PC-3 (cell line): ENCODE results near the gene SLC35F2. TPM values are rescaled to one million over a fixed set of nuclear protein-coding genes. Genes with fewer than 3 reads are reported as not detected.
"Not testable (repeated sequence)": the region's sequence is repeated elsewhere in the genome, so short reads cannot be mapped to it uniquely, and the experiment has no call there.

Experiments
- ATAC-seq: fragments of 200-7000 bp; cut with Tn5 transposase; 2 replicates; pipeline ENCODE4 v1.9.1; 2020; ENCODE audit warnings: mild to moderate bottlenecking, moderate library complexity
- BruUV-seq: library from RNA; stranded (reverse); fragments of 400-500 nt; replicated peaks from 2 replicates; lab custom pipeline; 2021; lab: Mats Ljungman, UMichigan
- CTCF ChIA-PET: fragments of 300-600 bp; sonication (Branson Sonifier 250); formaldehyde crosslinking; loops from one replicate; lab custom pipeline; 2022; ENCODE audit warnings: antibody characterized with exemption; lab: Charles Lee
- POLR2A ChIA-PET: fragments of 300-600 bp; sonication (Branson Sonifier 250); formaldehyde crosslinking; loops from one replicate; lab custom pipeline; 2022; ENCODE audit warnings: antibody characterized with exemption; ENCODE audit not compliant: unreplicated experiment; lab: Charles Lee
- DNase-seq: peaks from one replicate; pipeline ENCODE4 v3.0.0-alpha.2; 2015
- H2AFZ ChIP-seq: fragments of 300-600 bp; sonication (generic); 2 replicates; pipeline ENCODE4 v1.6.0; 2016; ENCODE audit warnings: antibody characterized with exemption, low read length
- H3F3A ChIP-seq: fragments of 300-600 bp; sonication (generic); one replicate; pipeline ENCODE4 v1.6.0; 2017; ENCODE audit warnings: antibody characterized with exemption, low read length, control low read depth, mild to moderate bottlenecking; ENCODE audit not compliant: unreplicated experiment
- H3K27ac ChIP-seq: fragments of 300-600 bp; sonication (generic); 2 replicates; pipeline ENCODE4 v1.5.1; 2016; ENCODE audit warnings: mild to moderate bottlenecking, low read length
- H3K27me3 ChIP-seq: fragments of 300-600 bp; sonication (generic); 2 replicates; pipeline ENCODE4 v1.6.1; 2016; ENCODE audit warnings: low read length, mixed read lengths
- H3K36me3 ChIP-seq: fragments of 300-600 bp; sonication (generic); 2 replicates; pipeline ENCODE4 v1.6.1; 2016; ENCODE audit warnings: low read depth, mixed run types, low read length, mixed read lengths
- H3K4me1 ChIP-seq: fragments of 300-600 bp; sonication (generic); 2 replicates; pipeline ENCODE4 v1.5.1; 2016; ENCODE audit warnings: low read length; ENCODE audit not compliant: insufficient read depth
- H3K4me2 ChIP-seq: fragments of 300-600 bp; sonication (generic); 2 replicates; pipeline ENCODE4 v1.6.0; 2016; ENCODE audit warnings: low read length
- H3K4me3 ChIP-seq: fragments of 300-600 bp; sonication (generic); 2 replicates; pipeline ENCODE4 v1.5.1; 2016; ENCODE audit warnings: mild to moderate bottlenecking, low read length, mixed read lengths
- H3K79me2 ChIP-seq: fragments of 300-600 bp; sonication (generic); 2 replicates; pipeline ENCODE4 v1.6.1; 2017; ENCODE audit warnings: low read length, mixed read lengths
- H3K9ac ChIP-seq: fragments of 300-600 bp; sonication (generic); 2 replicates; pipeline ENCODE4 v1.6.0; 2016; ENCODE audit warnings: mild to moderate bottlenecking, low read length
- H3K9me2 ChIP-seq: fragments of 300-600 bp; sonication (generic); replicated peaks from 2 replicates; pipeline ENCODE4 v1.6.1; 2016; ENCODE audit warnings: mixed run types, low read length, mixed read lengths
- H3K9me3 ChIP-seq: fragments of 300-600 bp; sonication (generic); 2 replicates; pipeline ENCODE4 v1.6.1; 2016; ENCODE audit warnings: low read length, mixed read lengths
- H4K20me1 ChIP-seq: fragments of 300-600 bp; sonication (generic); 2 replicates; pipeline ENCODE4 v1.6.1; 2016; ENCODE audit warnings: low read length, mixed read lengths
- EZH2 ChIP-seq: fragments of 300-600 bp; sonication (generic); IDR thresholded peaks from one replicate; pipeline ENCODE4 v1.6.1; 2017; ENCODE audit warnings: antibody characterized with exemption, mild to moderate bottlenecking, low read length; ENCODE audit not compliant: unreplicated experiment
- EZH2phosphoT487 ChIP-seq: fragments of 300-600 bp; sonication (generic); IDR thresholded peaks from 2 replicates; pipeline ENCODE4 v1.6.1; 2018; ENCODE audit warnings: mild to moderate bottlenecking, antibody characterized with exemption, low read length, borderline replicate concordance
- intact Hi-C: fragments of 100-400 bp; cut with micrococcal nuclease; formaldehyde crosslinking; loops from 2 replicates; pipeline ENCODE4 v1.9.0; 2023
- total RNA-seq: library from RNA; depleted of rRNA; stranded (reverse); fragments of >200 nt; gene quantifications from 2 replicates; pipeline ENCODE4 v1.2.3, GENCODE V29; 2014
- TF ChIP-seq, protein P1 (sequence below): fragments of 300-600 bp; sonication (generic); conservative IDR thresholded peaks from 2 replicates; pipeline ENCODE4 v1.5.1; 2017; ENCODE audit warnings: antibody characterized with exemption, low read depth, mild to moderate bottlenecking, low read length

SLC35F2 gene
- total RNA-seq, 1 experiment from 2014 or later, result 210 TPM

DNA sequence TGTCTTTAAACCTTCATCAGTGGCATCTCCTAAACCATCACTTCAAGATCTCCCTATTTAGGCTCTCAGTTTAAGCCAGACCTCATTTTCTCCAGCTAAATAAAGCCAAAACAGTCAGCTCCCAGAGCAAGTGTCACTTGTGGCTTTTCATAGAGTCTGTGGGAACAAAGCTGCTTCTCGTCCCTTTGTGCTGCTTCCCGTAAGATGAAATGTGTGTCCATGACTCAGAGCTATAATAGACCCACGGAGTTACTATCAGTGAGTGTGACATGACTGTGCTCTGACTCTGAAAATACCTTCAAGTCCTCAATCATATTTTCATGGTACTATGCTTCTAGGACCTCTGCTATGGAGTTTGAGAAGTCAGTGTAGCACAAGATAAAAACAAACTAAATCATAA is 89.4 kb downstream of the SLC35F2 start:
- Histone ChIP-seq H3K9me2 (no peaks in the 10 kb centered on the region), H3K27me3 (peaks cover 17% of the 10 kb centered on the region), H3K9me3 (no peaks in the 10 kb centered on the region), H3K27ac (no peak overlapping the region), H3K4me1 (peaks cover 15% of the 10 kb centered on the region), H3F3A (no peaks in the 10 kb centered on the region), H3K9ac (no peak overlapping the region), H3K36me3 (no peaks in the 10 kb centered on the region), H3K4me2 (peak overlapping the region; percentile 2; the same call in 1 of the 2 replicates), H3K4me3 (no peak overlapping the region), H2AFZ (no peak overlapping the region), H4K20me1 (no peaks in the 10 kb centered on the region), H3K79me2 (no peaks in the 10 kb centered on the region)
- intact Hi-C loops, result no loop called here
- DNase-seq (peak; percentile 91), ATAC-seq (peak; percentile 82)
- POLR2A ChIA-PET, result no interaction called here
- no peak for TF ChIP-seq EZH2
- no peak for TF ChIP-seq EZH2phosphoT487
- TF ChIP-seq, protein P1, sequence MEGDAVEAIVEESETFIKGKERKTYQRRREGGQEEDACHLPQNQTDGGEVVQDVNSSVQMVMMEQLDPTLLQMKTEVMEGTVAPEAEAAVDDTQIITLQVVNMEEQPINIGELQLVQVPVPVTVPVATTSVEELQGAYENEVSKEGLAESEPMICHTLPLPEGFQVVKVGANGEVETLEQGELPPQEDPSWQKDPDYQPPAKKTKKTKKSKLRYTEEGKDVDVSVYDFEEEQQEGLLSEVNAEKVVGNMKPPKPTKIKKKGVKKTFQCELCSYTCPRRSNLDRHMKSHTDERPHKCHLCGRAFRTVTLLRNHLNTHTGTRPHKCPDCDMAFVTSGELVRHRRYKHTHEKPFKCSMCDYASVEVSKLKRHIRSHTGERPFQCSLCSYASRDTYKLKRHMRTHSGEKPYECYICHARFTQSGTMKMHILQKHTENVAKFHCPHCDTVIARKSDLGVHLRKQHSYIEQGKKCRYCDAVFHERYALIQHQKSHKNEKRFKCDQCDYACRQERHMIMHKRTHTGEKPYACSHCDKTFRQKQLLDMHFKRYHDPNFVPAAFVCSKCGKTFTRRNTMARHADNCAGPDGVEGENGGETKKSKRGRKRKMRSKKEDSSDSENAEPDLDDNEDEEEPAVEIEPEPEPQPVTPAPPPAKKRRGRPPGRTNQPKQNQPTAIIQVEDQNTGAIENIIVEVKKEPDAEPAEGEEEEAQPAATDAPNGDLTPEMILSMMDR, result no peak
- CTCF ChIA-PET, result interaction anchor here (0.6 to 1.4 kb wide), 3 partner anchors 13 to 28 kb away, joined by 3 to 4 read pairs (median 3); no protein-coding TSS in a partner anchor
- BruUV-seq, result no TSS peak

DNA sequence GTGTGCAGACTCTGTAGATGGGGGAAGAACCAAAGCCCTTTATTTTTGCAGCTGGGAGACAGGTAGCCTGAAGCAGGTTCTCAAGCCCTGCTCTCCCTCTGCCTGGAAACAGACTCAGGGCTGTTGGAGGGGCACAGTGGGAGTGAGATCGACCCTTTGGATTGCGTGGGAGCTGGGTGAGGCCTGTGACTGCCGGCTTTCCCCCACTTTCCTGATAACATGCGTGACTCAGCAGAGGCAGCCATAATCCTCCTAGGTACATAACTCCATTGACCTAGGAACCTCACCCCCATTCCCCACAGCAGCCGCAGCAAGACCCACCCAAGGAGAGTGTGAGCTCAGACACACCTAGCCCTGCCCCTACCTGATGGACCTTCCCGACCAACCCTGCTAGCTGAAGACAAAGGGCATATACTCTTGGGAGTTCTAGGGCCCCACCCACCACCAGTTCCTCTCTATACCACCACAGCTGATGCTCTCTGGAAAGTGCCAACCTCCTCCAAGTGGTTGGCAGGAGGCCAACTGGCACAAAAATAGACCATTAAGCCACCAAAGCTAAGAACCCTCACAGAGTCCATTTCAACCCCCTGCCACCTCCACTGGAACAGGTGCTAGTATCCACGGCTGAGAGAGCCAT is 99.8 kb downstream of the SLC35F2 start:
- H3K27ac ChIP-seq, H2AFZ ChIP-seq, H3K4me1 ChIP-seq, H3K9ac ChIP-seq, H4K20me1 ChIP-seq, ATAC-seq, H3K9me3 ChIP-seq, H3K4me3 ChIP-seq, H3F3A ChIP-seq, POLR2A ChIA-PET, BruUV-seq, H3K36me3 ChIP-seq, CTCF ChIA-PET, DNase-seq, H3K79me2 ChIP-seq, intact Hi-C loops, H3K9me2 ChIP-seq, H3K4me2 ChIP-seq: not testable (repeated sequence)
- peaks cover 33% of the 10 kb centered on the region for H3K27me3 ChIP-seq

DNA sequence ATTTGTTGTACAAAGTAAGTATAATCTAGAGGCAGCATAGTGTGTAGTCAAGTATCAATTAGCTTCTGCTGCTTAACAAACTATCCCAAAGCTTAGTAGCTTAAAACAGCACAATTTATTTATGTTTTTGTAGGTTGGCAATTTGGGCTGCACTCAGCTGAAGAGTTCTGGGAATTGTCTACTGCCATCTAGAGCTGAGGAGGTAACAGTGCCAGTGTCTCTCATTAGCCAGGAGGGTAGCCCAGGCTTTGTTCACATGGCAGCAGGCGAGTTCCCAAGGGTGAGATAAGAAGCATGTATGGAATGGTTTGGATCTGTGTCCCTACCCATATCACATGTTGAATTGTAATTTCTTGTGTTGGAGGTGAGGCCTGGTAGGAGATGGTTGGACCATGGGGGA is 100.9 kb downstream of the SLC35F2 start:
- no peak overlapping the region for H2AFZ ChIP-seq
- H3K9me3 ChIP-seq, result no peaks in the 10 kb centered on the region
- H3K9me2 ChIP-seq, result no peaks in the 10 kb centered on the region
- H4K20me1 ChIP-seq, result no peaks in the 10 kb centered on the region
- H3K36me3 ChIP-seq, result no peaks in the 10 kb centered on the region
- H3F3A ChIP-seq, result no peaks in the 10 kb centered on the region
- no peak overlapping the region for H3K27ac ChIP-seq
- ChIA-PET CTCF (interaction anchor here (0.6 kb wide), 1 partner anchor 17 kb away, joined by 3 read pairs; no protein-coding TSS in a partner anchor), POLR2A (no interaction called here)
- H3K79me2 ChIP-seq, result no peaks in the 10 kb centered on the region
- H3K4me1 ChIP-seq, result no peaks in the 10 kb centered on the region
- no peak overlapping the region for H3K4me2 ChIP-seq
- H3K9ac ChIP-seq, result no peak overlapping the region
- DNase-seq, result peak; percentile 22
- TF ChIP-seq, protein P1, result peak; percentile 72
- TF ChIP-seq EZH2phosphoT487 (no peak), EZH2 (no peak)
- intact Hi-C loops, result no loop called here
- no peak overlapping the region for H3K4me3 ChIP-seq
- ATAC-seq, result peak; percentile 56; the same call in 1 of the 2 replicates
- peaks cover 36% of the 10 kb centered on the region for H3K27me3 ChIP-seq
- no TSS peak for BruUV-seq
